Suprapubic skin (tissue), 3 donors: ENCODE measurements around the gene MAP2K2.

Source experiments
- POLR2AphosphoS5 ChIP-seq, 3 donors: sonication (generic); formaldehyde crosslinking; IDR thresholded peaks; one replicate each; pipeline ENCODE4 v1.6.1; 2017; ENCODE audit warnings: antibody characterized with exemption in 3 of 3
- TF ChIP-seq, protein P1 (sequence below), 2 donors: fragments of 200-600 bp in 1 of 2; fragments of 450-650 bp in 1 of 2; sonication (generic) in 1 of 2; IDR thresholded peaks; one replicate each; pipeline ENCODE4 v1.5.1; 2016 to 2019; ENCODE audit warnings: antibody characterized with exemption in 2 of 2, mild to moderate bottlenecking in 1 of 2, moderate library complexity in 1 of 2

DNA sequence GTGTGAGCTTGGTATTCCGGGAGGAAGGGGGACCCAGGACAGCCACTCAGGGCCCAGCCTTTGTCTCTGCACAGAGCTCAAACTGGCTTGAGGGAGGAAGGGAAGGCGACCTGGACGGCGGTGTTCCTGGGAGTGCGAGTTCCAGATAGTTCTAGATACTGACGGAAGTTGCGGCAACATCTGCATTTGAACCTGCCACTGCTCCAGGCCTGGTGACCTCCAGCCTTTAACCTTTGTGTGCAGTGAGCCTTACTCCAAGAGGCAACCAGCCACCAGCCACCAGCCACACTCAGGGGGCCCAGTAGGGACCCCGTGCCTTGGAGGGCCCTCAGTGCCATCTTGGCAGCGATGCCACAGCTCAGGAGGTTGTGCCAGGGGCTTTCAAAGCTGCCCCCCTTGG is 41.8 kb downstream of the MAP2K2 start:
- TF ChIP-seq, protein P1, sequence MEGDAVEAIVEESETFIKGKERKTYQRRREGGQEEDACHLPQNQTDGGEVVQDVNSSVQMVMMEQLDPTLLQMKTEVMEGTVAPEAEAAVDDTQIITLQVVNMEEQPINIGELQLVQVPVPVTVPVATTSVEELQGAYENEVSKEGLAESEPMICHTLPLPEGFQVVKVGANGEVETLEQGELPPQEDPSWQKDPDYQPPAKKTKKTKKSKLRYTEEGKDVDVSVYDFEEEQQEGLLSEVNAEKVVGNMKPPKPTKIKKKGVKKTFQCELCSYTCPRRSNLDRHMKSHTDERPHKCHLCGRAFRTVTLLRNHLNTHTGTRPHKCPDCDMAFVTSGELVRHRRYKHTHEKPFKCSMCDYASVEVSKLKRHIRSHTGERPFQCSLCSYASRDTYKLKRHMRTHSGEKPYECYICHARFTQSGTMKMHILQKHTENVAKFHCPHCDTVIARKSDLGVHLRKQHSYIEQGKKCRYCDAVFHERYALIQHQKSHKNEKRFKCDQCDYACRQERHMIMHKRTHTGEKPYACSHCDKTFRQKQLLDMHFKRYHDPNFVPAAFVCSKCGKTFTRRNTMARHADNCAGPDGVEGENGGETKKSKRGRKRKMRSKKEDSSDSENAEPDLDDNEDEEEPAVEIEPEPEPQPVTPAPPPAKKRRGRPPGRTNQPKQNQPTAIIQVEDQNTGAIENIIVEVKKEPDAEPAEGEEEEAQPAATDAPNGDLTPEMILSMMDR (IDR thresholded peaks at IDR 0.05) = no peak
- no peak for TF ChIP-seq POLR2AphosphoS5 (IDR thresholded peaks at IDR 0.05)
